HEK293 (cell line): ENCODE measurements around the gene FALEC.
A peak's percentile ranks its signal among the peaks of the same experiment; 100 is the strongest.

Experiments
- BCL11A ChIP-seq: fragments of 450-650 bp; formaldehyde crosslinking; IDR thresholded peaks from 2 replicates; pipeline ENCODE4 v1.5.1; 2016; ENCODE audit warnings: low read depth, missing biosample characterization, missing genetic modification characterization
- GLI2 ChIP-seq: fragments of 450-650 bp; formaldehyde crosslinking; IDR thresholded peaks from 2 replicates; pipeline ENCODE4; 2017; ENCODE audit warnings: missing biosample characterization, missing genetic modification characterization, low read depth, borderline replicate concordance
- GLIS2 ChIP-seq: fragments of 450-650 bp; formaldehyde crosslinking; IDR thresholded peaks from 2 replicates; pipeline ENCODE4 v1.5.1; 2016; ENCODE audit warnings: missing biosample characterization, missing genetic modification characterization
- OSR2 ChIP-seq: fragments of 450-650 bp; formaldehyde crosslinking; IDR thresholded peaks from 2 replicates; pipeline ENCODE4 v1.5.1; 2016; ENCODE audit warnings: missing biosample characterization, missing genetic modification characterization
- RBAK ChIP-seq: fragments of 450-650 bp; formaldehyde crosslinking; IDR thresholded peaks from 2 replicates; pipeline ENCODE4 v1.5.1; 2016; ENCODE audit warnings: missing biosample characterization, missing genetic modification characterization
- YY1 ChIP-seq: fragments of 450-650 bp; formaldehyde crosslinking; IDR thresholded peaks from 2 replicates; pipeline ENCODE4 v1.5.1; 2018; ENCODE audit warnings: missing biosample characterization, missing genetic modification characterization
- ZBTB20 ChIP-seq: fragments of 450-650 bp; formaldehyde crosslinking; IDR thresholded peaks from 2 replicates; pipeline ENCODE4 v1.5.1; 2016; ENCODE audit warnings: missing biosample characterization, missing genetic modification characterization
- ZBTB44 ChIP-seq: fragments of 450-650 bp; IDR thresholded peaks from 2 replicates; pipeline ENCODE4 v1.5.1; 2018; ENCODE audit warnings: missing biosample characterization, mild to moderate bottlenecking, missing genetic modification characterization
- ZBTB48 ChIP-seq: fragments of 450-650 bp; formaldehyde crosslinking; IDR thresholded peaks from 2 replicates; pipeline ENCODE4 v1.5.1; 2016; ENCODE audit warnings: missing biosample characterization, missing genetic modification characterization
- ZEB2 ChIP-seq: fragments of 450-650 bp; formaldehyde crosslinking; IDR thresholded peaks from 2 replicates; pipeline ENCODE4 v1.5.1; 2016; ENCODE audit warnings: missing biosample characterization, missing genetic modification characterization
- ZFHX2 ChIP-seq: fragments of 450-650 bp; formaldehyde crosslinking; conservative IDR thresholded peaks from 2 replicates; pipeline ENCODE4 v1.5.1; 2016; ENCODE audit warnings: missing biosample characterization, missing genetic modification characterization
- ZIC2 ChIP-seq: fragments of 450-650 bp; formaldehyde crosslinking; IDR thresholded peaks from 2 replicates; pipeline ENCODE4 v1.5.1; 2016; ENCODE audit warnings: missing biosample characterization, missing genetic modification characterization
- ZNF114 ChIP-seq: fragments of 450-650 bp; formaldehyde crosslinking; IDR thresholded peaks from 2 replicates; pipeline ENCODE4 v1.5.0; 2017; ENCODE audit warnings: missing biosample characterization, missing genetic modification characterization
- ZNF174 ChIP-seq: fragments of 450-650 bp; formaldehyde crosslinking; IDR thresholded peaks from 2 replicates; pipeline ENCODE4 v1.5.0; 2017; ENCODE audit warnings: missing biosample characterization, mild to moderate bottlenecking, missing genetic modification characterization
- ZNF2 ChIP-seq: fragments of 450-650 bp; formaldehyde crosslinking; IDR thresholded peaks from 2 replicates; pipeline ENCODE4 v1.5.1; 2016; ENCODE audit warnings: missing biosample characterization, missing genetic modification characterization
- ZNF248 ChIP-seq: fragments of 450-650 bp; formaldehyde crosslinking; IDR thresholded peaks from 2 replicates; pipeline ENCODE4 v1.5.1; 2017; ENCODE audit warnings: missing biosample characterization, missing genetic modification characterization
- ZNF335 ChIP-seq: fragments of 450-650 bp; formaldehyde crosslinking; conservative IDR thresholded peaks from 2 replicates; pipeline ENCODE4 v1.5.1; 2016; ENCODE audit warnings: missing biosample characterization, missing genetic modification characterization
- ZNF501 ChIP-seq: fragments of 450-650 bp; formaldehyde crosslinking; IDR thresholded peaks from 2 replicates; pipeline ENCODE4 v1.5.1; 2016; ENCODE audit warnings: missing biosample characterization, missing genetic modification characterization
- ZNF510 ChIP-seq: fragments of 450-650 bp; formaldehyde crosslinking; IDR thresholded peaks from 2 replicates; pipeline ENCODE4 v1.5.1; 2018; ENCODE audit warnings: mild to moderate bottlenecking, missing genetic modification characterization, missing biosample characterization; ENCODE audit not compliant: insufficient replicate concordance
- ZNF514 ChIP-seq: fragments of 450-650 bp; formaldehyde crosslinking; IDR thresholded peaks from 2 replicates; pipeline ENCODE4 v1.5.1; 2016; ENCODE audit warnings: missing biosample characterization, missing genetic modification characterization
- ZNF529 ChIP-seq: fragments of 450-650 bp; formaldehyde crosslinking; IDR thresholded peaks from 2 replicates; pipeline ENCODE4 v1.5.1; 2017; ENCODE audit warnings: missing genetic modification characterization, missing biosample characterization; ENCODE audit not compliant: insufficient replicate concordance
- ZNF530 ChIP-seq: fragments of 450-650 bp; formaldehyde crosslinking; IDR thresholded peaks from 2 replicates; pipeline ENCODE4 v1.5.1; 2016; ENCODE audit warnings: low read depth, missing biosample characterization, missing genetic modification characterization
- ZNF585B ChIP-seq: fragments of 450-650 bp; formaldehyde crosslinking; IDR thresholded peaks from 2 replicates; pipeline ENCODE4 v1.5.1; 2016; ENCODE audit warnings: missing biosample characterization, missing genetic modification characterization
- ZNF610 ChIP-seq: fragments of 450-650 bp; formaldehyde crosslinking; IDR thresholded peaks from 2 replicates; pipeline ENCODE4 v1.5.1; 2016; ENCODE audit warnings: missing biosample characterization, missing genetic modification characterization, borderline replicate concordance
- ZNF621 ChIP-seq: fragments of 450-650 bp; formaldehyde crosslinking; IDR thresholded peaks from 2 replicates; pipeline ENCODE4 v1.5.1; 2017; ENCODE audit warnings: missing biosample characterization, missing genetic modification characterization
- ZNF658 ChIP-seq: fragments of 450-650 bp; formaldehyde crosslinking; IDR thresholded peaks from 2 replicates; pipeline ENCODE4; 2016; ENCODE audit warnings: missing biosample characterization, missing genetic modification characterization
- ZNF701 ChIP-seq: fragments of 450-650 bp; formaldehyde crosslinking; IDR thresholded peaks from 2 replicates; pipeline ENCODE4 v1.5.1; 2016; ENCODE audit warnings: missing biosample characterization, missing genetic modification characterization
- ZNF707 ChIP-seq: fragments of 450-650 bp; formaldehyde crosslinking; IDR thresholded peaks from 2 replicates; pipeline ENCODE4 v1.5.1; 2016; ENCODE audit warnings: missing biosample characterization, missing genetic modification characterization
- ZNF785 ChIP-seq: fragments of 450-650 bp; formaldehyde crosslinking; IDR thresholded peaks from 2 replicates; pipeline ENCODE4 v1.5.1; 2016; ENCODE audit warnings: missing biosample characterization, missing genetic modification characterization
- ZXDB ChIP-seq: fragments of 450-650 bp; formaldehyde crosslinking; IDR thresholded peaks from 2 replicates; pipeline ENCODE4 v1.5.1; 2016; ENCODE audit warnings: missing biosample characterization, missing genetic modification characterization
- TF ChIP-seq, protein P1 (sequence below): fragments of 450-650 bp; formaldehyde crosslinking; IDR thresholded peaks from 2 replicates; pipeline ENCODE4 v1.5.1; 2016; ENCODE audit warnings: missing biosample characterization, missing genetic modification characterization, borderline replicate concordance
- TF ChIP-seq, protein P2 (sequence below): fragments of 450-650 bp; formaldehyde crosslinking; IDR thresholded peaks from 2 replicates; pipeline ENCODE4 v1.5.1; 2016; ENCODE audit warnings: missing biosample characterization, missing genetic modification characterization

Gene FALEC

DNA sequence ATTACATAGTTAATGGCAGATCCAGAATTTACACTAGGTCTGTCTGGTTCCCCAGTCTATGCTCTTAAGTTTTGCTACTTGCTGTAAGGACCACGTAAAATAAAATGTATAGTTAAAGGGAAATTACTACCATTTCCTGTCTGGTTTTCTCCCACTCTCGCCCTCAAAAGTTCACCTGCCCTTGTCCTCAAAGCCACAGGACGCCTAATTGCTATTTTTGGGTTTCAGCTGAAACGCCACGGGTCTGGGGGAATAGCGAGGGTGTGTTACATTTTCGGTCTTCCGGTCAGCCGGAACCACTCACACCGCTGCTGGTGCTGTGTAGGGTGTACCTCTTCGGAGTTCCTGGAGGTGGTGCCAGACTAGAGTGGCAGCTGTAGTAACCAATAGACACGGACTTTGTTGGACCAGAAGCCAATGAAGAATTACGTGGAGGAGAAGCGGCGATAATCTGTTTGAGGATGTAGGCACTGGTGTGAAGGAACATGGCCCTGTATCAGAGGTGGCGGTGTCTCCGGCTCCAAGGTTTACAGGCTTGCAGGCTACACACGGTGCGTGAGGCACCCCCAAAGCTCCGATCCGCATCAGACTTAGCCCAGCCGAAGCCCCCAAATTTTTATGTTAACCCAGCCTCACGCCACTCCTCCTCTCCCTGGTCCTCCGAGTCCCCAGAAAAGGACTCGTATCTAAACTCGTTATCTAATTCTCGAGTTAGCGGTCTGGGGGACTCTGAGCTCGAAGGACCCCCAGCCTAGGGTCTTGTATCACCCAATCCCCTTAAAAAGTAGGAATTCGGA is 28.4 kb upstream of the FALEC start, which contains the start of gene TARS2 (continued):
- TF ChIP-seq ZNF514 (tag by site-specific recombination) (no peak), RBAK (tag by site-specific recombination) (no peak), GLI2 (tag by site-specific recombination) (no peak), GLIS2 (tag by site-specific recombination) (peak; percentile 18; the same call in 1 of the 2 replicates), YY1 (tag by site-specific recombination) (peak; percentile 88), ZNF529 (tag by site-specific recombination) (no peak), ZNF530 (tag by site-specific recombination) (no peak), ZNF621 (tag by site-specific recombination) (no peak), ZNF114 (tag by site-specific recombination) (no peak), ZNF510 (no peak), ZNF585B (tag by site-specific recombination) (no peak), ZNF2 (peak; percentile 98), ZXDB (peak; percentile 98), ZIC2 (tag by site-specific recombination) (peak; percentile 66), ZNF658 (no peak), ZBTB48 (peak; percentile 72), ZFHX2 (tag by site-specific recombination) (0 out of 2 replicates have a peak, but pooled peaks have one; percentile 24), ZNF335 (tag by site-specific recombination) (0 out of 2 replicates have a peak, but pooled peaks have one; percentile 92), ZEB2 (tag by site-specific recombination) (peak; percentile 89), OSR2 (tag by site-specific recombination) (no peak), ZNF701 (tag by site-specific recombination) (no peak), ZNF610 (tag by site-specific recombination) (peak; percentile 80), BCL11A (tag by site-specific recombination) (no peak; the same call in 1 of the 2 replicates), ZNF707 (tag by site-specific recombination) (no peak), ZNF174 (tag by site-specific recombination) (no peak), ZNF248 (tag by site-specific recombination) (no peak), ZBTB20 (peak; percentile 66), ZNF785 (tag by site-specific recombination) (0 out of 2 replicates have a peak, but pooled peaks have one; percentile 33), ZNF501 (peak; percentile 99), ZBTB44 (tag by site-specific recombination) (0 out of 2 replicates have a peak, but pooled peaks have one; percentile 3)
- TF ChIP-seq, protein P1, sequence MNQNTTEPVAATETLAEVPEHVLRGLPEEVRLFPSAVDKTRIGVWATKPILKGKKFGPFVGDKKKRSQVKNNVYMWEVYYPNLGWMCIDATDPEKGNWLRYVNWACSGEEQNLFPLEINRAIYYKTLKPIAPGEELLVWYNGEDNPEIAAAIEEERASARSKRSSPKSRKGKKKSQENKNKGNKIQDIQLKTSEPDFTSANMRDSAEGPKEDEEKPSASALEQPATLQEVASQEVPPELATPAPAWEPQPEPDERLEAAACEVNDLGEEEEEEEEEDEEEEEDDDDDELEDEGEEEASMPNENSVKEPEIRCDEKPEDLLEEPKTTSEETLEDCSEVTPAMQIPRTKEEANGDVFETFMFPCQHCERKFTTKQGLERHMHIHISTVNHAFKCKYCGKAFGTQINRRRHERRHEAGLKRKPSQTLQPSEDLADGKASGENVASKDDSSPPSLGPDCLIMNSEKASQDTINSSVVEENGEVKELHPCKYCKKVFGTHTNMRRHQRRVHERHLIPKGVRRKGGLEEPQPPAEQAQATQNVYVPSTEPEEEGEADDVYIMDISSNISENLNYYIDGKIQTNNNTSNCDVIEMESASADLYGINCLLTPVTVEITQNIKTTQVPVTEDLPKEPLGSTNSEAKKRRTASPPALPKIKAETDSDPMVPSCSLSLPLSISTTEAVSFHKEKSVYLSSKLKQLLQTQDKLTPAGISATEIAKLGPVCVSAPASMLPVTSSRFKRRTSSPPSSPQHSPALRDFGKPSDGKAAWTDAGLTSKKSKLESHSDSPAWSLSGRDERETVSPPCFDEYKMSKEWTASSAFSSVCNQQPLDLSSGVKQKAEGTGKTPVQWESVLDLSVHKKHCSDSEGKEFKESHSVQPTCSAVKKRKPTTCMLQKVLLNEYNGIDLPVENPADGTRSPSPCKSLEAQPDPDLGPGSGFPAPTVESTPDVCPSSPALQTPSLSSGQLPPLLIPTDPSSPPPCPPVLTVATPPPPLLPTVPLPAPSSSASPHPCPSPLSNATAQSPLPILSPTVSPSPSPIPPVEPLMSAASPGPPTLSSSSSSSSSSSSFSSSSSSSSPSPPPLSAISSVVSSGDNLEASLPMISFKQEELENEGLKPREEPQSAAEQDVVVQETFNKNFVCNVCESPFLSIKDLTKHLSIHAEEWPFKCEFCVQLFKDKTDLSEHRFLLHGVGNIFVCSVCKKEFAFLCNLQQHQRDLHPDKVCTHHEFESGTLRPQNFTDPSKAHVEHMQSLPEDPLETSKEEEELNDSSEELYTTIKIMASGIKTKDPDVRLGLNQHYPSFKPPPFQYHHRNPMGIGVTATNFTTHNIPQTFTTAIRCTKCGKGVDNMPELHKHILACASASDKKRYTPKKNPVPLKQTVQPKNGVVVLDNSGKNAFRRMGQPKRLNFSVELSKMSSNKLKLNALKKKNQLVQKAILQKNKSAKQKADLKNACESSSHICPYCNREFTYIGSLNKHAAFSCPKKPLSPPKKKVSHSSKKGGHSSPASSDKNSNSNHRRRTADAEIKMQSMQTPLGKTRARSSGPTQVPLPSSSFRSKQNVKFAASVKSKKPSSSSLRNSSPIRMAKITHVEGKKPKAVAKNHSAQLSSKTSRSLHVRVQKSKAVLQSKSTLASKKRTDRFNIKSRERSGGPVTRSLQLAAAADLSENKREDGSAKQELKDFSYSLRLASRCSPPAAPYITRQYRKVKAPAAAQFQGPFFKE = no peak
- TF ChIP-seq, protein P2, sequence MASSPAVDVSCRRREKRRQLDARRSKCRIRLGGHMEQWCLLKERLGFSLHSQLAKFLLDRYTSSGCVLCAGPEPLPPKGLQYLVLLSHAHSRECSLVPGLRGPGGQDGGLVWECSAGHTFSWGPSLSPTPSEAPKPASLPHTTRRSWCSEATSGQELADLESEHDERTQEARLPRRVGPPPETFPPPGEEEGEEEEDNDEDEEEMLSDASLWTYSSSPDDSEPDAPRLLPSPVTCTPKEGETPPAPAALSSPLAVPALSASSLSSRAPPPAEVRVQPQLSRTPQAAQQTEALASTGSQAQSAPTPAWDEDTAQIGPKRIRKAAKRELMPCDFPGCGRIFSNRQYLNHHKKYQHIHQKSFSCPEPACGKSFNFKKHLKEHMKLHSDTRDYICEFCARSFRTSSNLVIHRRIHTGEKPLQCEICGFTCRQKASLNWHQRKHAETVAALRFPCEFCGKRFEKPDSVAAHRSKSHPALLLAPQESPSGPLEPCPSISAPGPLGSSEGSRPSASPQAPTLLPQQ (tag by site-specific recombination) = peak; percentile 90
